Fibroblast of the aortic adventitia (primary cell): ENCODE measurements around the gene ASF1A. TPM values are rescaled to one million over a fixed set of nuclear protein-coding genes. Genes with fewer than 3 reads are reported as not detected.

ENCODE experiments used
- DNase-seq: peaks from one replicate; pipeline ENCODE4 v3.0.0-alpha.2; 2010; ENCODE audit warnings: low read depth
- H3K4me3 ChIP-seq: 2 replicates; pipeline ENCODE4 v1.5.1; 2011; ENCODE audit warnings: low read depth, mild to moderate bottlenecking, control low read depth, low read length, moderate library complexity
- total RNA-seq: library from RNA; depleted of rRNA; stranded (reverse); fragments of >200 nt; gene quantifications from 2 replicates; pipeline ENCODE4 v1.2.3, GENCODE V29; 2012; ENCODE audit warnings: low replicate concordance
- TF ChIP-seq, protein P1 (sequence below): IDR thresholded peaks from 2 replicates; pipeline ENCODE4 v1.5.1; 2011; ENCODE audit warnings: mild to moderate bottlenecking, low read length, control low read depth, inconsistent platforms; ENCODE audit not compliant: insufficient read depth

ASF1A gene
- total RNA-seq, 1 donor, result 26.1 TPM

DNA sequence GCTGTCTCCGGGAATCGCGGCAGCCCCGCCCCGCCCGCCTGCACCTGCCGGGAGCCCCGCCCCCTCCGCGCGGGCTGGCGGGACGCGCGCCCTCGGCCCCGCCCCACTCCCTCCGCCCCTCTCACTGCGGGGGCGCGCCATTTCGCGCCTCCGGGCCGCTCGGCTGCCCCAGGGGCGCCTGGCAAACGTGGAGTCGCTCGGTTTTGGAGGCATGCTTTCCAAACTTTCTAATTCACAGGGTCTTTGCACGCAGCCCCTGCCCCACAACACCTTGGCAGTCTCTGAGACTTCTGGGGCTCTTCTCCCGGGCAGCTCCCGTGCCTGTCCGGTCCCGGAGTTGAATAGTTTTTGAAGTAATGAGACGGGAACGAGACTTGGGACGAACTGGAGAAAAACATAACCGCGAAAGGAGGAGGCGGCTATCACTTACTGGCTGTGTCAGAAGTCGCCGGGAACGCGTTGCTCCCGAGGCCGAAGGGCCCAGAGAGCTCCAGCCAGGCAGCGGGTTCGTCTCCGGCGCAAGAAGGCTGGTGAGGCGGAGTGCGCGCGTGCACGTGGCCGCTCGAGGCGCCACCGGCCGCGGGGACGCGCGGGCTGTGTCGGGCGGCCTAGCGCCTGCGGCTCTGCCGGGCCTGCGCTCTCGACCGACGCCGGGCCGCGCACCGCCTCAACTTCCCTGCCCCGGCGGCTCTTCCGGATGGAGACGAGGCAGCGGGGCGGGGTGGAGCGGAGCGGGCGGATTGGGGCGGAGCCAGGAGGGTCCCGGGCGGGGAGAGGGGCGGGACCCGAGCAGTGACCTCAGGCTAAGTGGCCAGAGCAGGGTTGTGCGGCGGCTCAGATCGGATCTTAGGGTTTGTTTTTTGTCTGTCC is 40.7 kb downstream of the ASF1A start, which contains the start of gene MCM9:
TSS of gene MCM9 (minus strand) at position 699 of the 870 bp plus-strand sequence. CDS start 3,436 bp downstream, outside the sequence.
- DNase-seq, result peak; percentile 75
- TF ChIP-seq, protein P1, sequence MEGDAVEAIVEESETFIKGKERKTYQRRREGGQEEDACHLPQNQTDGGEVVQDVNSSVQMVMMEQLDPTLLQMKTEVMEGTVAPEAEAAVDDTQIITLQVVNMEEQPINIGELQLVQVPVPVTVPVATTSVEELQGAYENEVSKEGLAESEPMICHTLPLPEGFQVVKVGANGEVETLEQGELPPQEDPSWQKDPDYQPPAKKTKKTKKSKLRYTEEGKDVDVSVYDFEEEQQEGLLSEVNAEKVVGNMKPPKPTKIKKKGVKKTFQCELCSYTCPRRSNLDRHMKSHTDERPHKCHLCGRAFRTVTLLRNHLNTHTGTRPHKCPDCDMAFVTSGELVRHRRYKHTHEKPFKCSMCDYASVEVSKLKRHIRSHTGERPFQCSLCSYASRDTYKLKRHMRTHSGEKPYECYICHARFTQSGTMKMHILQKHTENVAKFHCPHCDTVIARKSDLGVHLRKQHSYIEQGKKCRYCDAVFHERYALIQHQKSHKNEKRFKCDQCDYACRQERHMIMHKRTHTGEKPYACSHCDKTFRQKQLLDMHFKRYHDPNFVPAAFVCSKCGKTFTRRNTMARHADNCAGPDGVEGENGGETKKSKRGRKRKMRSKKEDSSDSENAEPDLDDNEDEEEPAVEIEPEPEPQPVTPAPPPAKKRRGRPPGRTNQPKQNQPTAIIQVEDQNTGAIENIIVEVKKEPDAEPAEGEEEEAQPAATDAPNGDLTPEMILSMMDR, result no peak
- peak within 1 kb of the TSS; percentile 87 for H3K4me3 ChIP-seq

DNA sequence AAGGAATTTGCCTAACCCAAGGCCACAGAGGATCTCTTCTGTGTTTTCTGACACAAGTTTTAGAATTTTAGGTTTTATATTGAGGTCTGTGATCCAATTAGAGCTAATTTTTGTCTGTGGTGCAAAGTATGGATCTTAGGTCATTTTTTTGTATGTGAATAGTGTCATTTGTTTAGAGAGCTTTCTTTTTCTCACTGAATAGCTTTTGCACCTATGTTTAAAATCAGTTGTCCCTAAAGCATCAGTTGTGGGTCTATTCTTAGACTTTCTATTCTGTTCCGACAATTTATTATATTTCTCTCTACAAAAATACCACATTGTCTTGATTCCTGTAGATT is 41.3 kb downstream of the ASF1A start:
- no peak for DNase-seq
- TF ChIP-seq, protein P1, result no peak
- peak overlapping the region; percentile 87 for H3K4me3 ChIP-seq

DNA sequence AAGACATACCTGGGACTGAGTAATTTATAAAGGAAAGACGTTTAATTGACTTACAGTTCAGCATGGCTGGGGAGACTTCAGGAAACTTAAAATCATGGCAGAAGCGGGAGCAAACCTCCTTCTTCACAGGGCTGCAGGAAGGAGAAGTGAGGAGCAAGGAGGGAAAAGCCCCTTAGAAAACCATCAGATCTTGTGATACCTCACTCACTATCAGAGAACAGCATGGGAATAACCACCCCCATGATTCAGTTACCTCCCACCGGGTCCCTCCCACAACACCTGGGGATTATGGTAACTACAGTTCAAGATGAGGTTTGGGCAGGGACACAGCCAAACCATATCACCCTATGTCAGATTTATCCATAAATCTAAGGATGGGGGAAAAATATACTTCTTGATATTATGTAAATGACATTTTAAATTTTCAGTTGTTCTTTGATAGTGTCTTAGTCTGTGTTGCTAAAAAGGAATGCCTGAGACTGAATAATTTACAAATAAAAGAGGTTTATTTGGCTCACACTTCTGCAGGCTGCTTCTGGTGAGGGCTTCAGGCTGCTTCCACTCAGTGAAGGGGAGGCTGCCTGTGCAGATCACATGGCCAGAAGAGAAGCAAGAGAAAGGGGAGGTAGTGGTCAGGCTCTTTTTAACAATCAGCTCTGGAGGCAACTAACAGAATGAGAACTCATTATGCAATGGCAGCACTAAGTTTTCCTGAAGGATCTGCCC is 42.2 kb downstream of the ASF1A start:
- DNase-seq, result no peak
- TF ChIP-seq, protein P1, result no peak
- H3K4me3 ChIP-seq, result no peak overlapping the region

DNA sequence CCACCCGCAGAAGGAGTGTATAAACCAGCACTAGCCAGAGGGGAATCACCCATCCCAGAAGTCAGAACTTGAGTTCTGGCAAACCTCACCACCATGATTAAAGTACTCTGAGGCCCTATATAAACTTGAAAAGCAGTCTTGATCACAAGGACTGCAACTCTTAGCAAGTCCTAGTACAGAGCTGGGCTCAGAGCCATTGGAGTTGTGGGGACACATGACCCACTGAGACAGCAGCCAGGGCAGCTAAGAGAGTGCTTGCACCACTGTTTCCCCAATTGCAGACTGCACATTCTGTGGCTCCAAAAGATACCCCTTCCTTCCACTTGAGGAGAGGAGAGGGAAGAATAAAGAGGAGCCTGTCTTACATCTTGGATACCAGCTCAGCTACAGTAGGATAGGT is 45.7 kb downstream of the ASF1A start:
- no peak overlapping the region for H3K4me3 ChIP-seq
- DNase-seq, result no peak
- TF ChIP-seq, protein P1, result no peak

DNA sequence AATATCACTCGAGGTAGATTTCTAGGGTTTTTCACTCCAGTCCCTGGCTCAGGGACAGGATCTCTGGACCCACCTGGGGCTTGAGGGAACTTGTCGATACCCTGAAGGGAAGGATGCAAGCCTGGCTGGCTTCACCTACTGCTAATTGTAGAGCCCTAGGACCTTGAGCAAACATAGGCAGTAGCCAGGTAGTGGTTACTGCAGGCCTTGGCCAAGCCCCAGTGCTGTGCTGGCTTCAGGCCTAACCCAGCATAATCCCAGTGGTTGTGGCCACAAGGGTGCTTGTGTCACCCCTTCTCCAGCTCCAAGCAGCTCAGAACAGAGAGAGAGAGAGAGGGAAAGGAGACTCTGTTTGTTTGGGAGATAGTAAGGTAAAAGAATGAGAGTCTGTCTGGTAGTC is 46.8 kb downstream of the ASF1A start:
- DNase-seq, result no peak
- H3K4me3 ChIP-seq, result no peak overlapping the region
- TF ChIP-seq, protein P1, result no peak

DNA sequence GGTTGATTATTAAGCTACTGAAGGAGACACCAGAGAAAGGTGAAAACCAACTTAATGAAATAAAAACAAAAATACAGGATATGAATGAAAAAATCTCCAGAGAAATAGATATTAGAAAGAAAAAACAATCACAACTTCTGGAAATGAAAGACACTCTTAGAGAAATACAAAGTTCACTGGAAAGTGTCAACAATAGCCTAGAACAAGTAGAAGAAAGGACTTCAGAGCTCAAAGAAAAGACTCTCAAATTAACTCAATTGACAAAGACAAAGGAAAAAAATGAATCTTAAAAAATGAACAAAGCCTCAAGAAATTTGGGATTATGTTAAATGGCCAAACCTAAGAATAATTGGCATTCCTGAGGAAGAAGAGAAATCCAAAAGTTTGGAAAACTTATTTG is 51.3 kb downstream of the ASF1A start:
- TF ChIP-seq, protein P1, result no peak

More for the DNA sequence above, 51.3 kb downstream of the ASF1A start:
- H3K4me3 ChIP-seq, result no peak overlapping the region
- no peak for DNase-seq
